HepG2 (cell line): Measurements from ENCODE around the gene VPS25. TPM values are rescaled to one million over a fixed set of nuclear protein-coding genes. Genes with fewer than 3 reads are reported as not detected.

Experiments used
- ATAC-seq: fragments of 200-7000 bp; cut with Tn5 transposase; 3 replicates; pipeline ENCODE4 v1.9.1; 2020; ENCODE audit warnings: mild to moderate bottlenecking, moderate library complexity
- BruUV-seq: library from RNA; stranded (reverse); fragments of 400-500 nt; replicated peaks from 2 replicates; lab custom pipeline; 2021; lab: Mats Ljungman, UMichigan
- CTCF ChIA-PET: fragments of 300-600 bp; formaldehyde crosslinking; extraction: SDS; loops from one replicate; lab custom pipeline; 2021; ENCODE audit warnings: low total read pairs, inconsistent platforms, low intra/inter-chr PET ratio; lab: Yijun Ruan, JAX
- POLR2A ChIA-PET: fragments of 350-600 bp; sonication (Branson Sonifier 250); formaldehyde crosslinking; loops from one replicate; lab custom pipeline; 2020; ENCODE audit warnings: antibody characterized with exemption, inconsistent platforms; lab: Yijun Ruan, JAX
- DNase-seq: peaks from one replicate; pipeline ENCODE4 v3.0.0-alpha.2; 2015; ENCODE audit warnings: low spot score
- FAIRE-seq: peaks from 3 replicates; lab custom pipeline; 2011; peaks lifted over from hg19 to GRCh38; lab: Jason Lieb, UNC
- H2AFZ ChIP-seq: one replicate; pipeline ENCODE4 v1.6.1; 2011; ENCODE audit warnings: low read length, inconsistent platforms
- H3K27ac ChIP-seq: fragments of 300-600 bp; 3 replicates; pipeline ENCODE4 v1.8.0; 2011; ENCODE audit warnings: mixed run types, mild to moderate bottlenecking, mixed read lengths, low read length, inconsistent platforms; ENCODE audit not compliant: insufficient read depth; ENCODE audit errors: extremely low read length
- H3K27me3 ChIP-seq, 2 experiments: fragments of 200-600 bp in 1 of 2; 2 replicates in 1 of 2; 3 replicates in 1 of 2; pipeline versions ENCODE4 v1.6.0 to v1.8.0; 2011; ENCODE audit warnings: low read length in 2 of 2, mild to moderate bottlenecking in 2 of 2, moderate library complexity in 2 of 2, inconsistent platforms in 1 of 2; ENCODE audit not compliant: insufficient read depth in 2 of 2, control insufficient read depth in 1 of 2
- H3K36me3 ChIP-seq, 2 experiments: fragments of 200-600 bp in 1 of 2; replicated peaks in 1 of 2; 2 replicates in 1 of 2; 3 replicates in 1 of 2; pipeline versions ENCODE4 v1.5.1 to v1.8.0; 2011; ENCODE audit warnings: low read length in 2 of 2, inconsistent platforms in 1 of 2; ENCODE audit not compliant: insufficient read depth in 2 of 2, control insufficient read depth in 1 of 2
- H3K4me1 ChIP-seq: 2 replicates; pipeline ENCODE4 v1.5.1; 2012; ENCODE audit warnings: low read length, inconsistent platforms; ENCODE audit not compliant: insufficient read depth
- H3K4me2 ChIP-seq: 2 replicates; pipeline ENCODE4 v1.6.0; 2011; ENCODE audit warnings: low read depth, low read length, inconsistent platforms
- H3K4me3 ChIP-seq, 3 experiments: fragments of 200-600 bp in 1 of 3; sonication (generic), shearing (Covaris generic) in 1 of 3; replicated peaks in 1 of 3; 2 replicates each; pipeline ENCODE4 v1.5.1; 2011 to 2016; ENCODE audit warnings: low read length in 3 of 3, inconsistent platforms in 2 of 3, low read depth in 2 of 3, mild to moderate bottlenecking in 2 of 3, control low read depth in 1 of 3, mixed read lengths in 1 of 3; ENCODE audit not compliant: insufficient read depth in 1 of 3
- H3K79me2 ChIP-seq: one replicate; pipeline ENCODE4 v1.6.1; 2011; ENCODE audit warnings: low read length, inconsistent platforms; ENCODE audit not compliant: insufficient read depth
- H3K9ac ChIP-seq: 2 replicates; pipeline ENCODE4 v1.6.0; 2011; ENCODE audit warnings: mild to moderate bottlenecking, low read depth, low read length, inconsistent platforms; ENCODE audit not compliant: insufficient read depth
- H3K9me3 ChIP-seq: 2 replicates; pipeline ENCODE4 v1.5.1; 2012; ENCODE audit warnings: mild to moderate bottlenecking, low read length
- H4K20me1 ChIP-seq: 2 replicates; pipeline ENCODE4 v1.6.0; 2011; ENCODE audit warnings: inconsistent platforms, mild to moderate bottlenecking, low read length, moderate library complexity; ENCODE audit not compliant: insufficient read depth
- AGO1 ChIP-seq: fragments of 200-400 bp; formaldehyde crosslinking; IDR thresholded peaks from 2 replicates; pipeline ENCODE4 v1.6.1; 2017; ENCODE audit warnings: mild to moderate bottlenecking, low read depth, low read length, moderate library complexity; ENCODE audit not compliant: poor library complexity, severe bottlenecking
- EED ChIP-seq: sonication (generic); formaldehyde crosslinking; IDR thresholded peaks from 2 replicates; pipeline ENCODE4 v1.5.0; 2020; ENCODE audit warnings: mild to moderate bottlenecking, missing genetic modification reagents
- HMG20A ChIP-seq: IDR thresholded peaks from 2 replicates; pipeline ENCODE4 v1.6.1; 2016; ENCODE audit warnings: borderline replicate concordance
- HNRNPH1 ChIP-seq: fragments of 200-400 bp; formaldehyde crosslinking; optimal IDR thresholded peaks from 2 replicates; pipeline ENCODE3; 2017; ENCODE audit warnings: mild to moderate bottlenecking, low read depth, low read length
- NFIB ChIP-seq: sonication (generic); formaldehyde crosslinking; IDR thresholded peaks from 2 replicates; pipeline ENCODE4 v1.9.0; 2021; ENCODE audit warnings: missing genetic modification reagents, mild to moderate bottlenecking, borderline replicate concordance
- NFKB2 ChIP-seq: sonication (generic); formaldehyde crosslinking; IDR thresholded peaks from 2 replicates; pipeline ENCODE4 v1.4.0; 2020; ENCODE audit warnings: missing genetic modification reagents, borderline replicate concordance
- ZNF501 ChIP-seq: sonication (generic); formaldehyde crosslinking; IDR thresholded peaks from 2 replicates; pipeline ENCODE4 v1.5.1; 2020; ENCODE audit warnings: mild to moderate bottlenecking, moderate library complexity, missing genetic modification reagents
- ZNF746 ChIP-seq: sonication (generic); formaldehyde crosslinking; IDR thresholded peaks from 2 replicates; pipeline ENCODE4 v1.8.0; 2022; ENCODE audit warnings: mild to moderate bottlenecking, missing genetic modification reagents
- ZNF777 ChIP-seq: sonication (generic); formaldehyde crosslinking; IDR thresholded peaks from 2 replicates; pipeline ENCODE4 v1.4.0; 2020; ENCODE audit warnings: missing genetic modification reagents
- ZNF850 ChIP-seq: sonication (generic); formaldehyde crosslinking; conservative IDR thresholded peaks from 2 replicates; pipeline ENCODE4 v1.9.0; 2021; ENCODE audit warnings: mild to moderate bottlenecking, missing genetic modification reagents
- ZSCAN9 ChIP-seq: IDR thresholded peaks from 2 replicates; pipeline ENCODE4 v1.6.1; 2016; ENCODE audit warnings: borderline replicate concordance
- WGBS: methylation state at CpG from one replicate; pipeline ENCODE4 v1.1.6; 2017; ENCODE audit warnings: low lambda C conversion rate; 5-methylcytosine and 5-hydroxymethylcytosine counted together
- in situ Hi-C: cut with HindIII; loops from 2 replicates; pipeline ENCODE4 v1.10.0; 2017; ENCODE audit warnings: low pct_unique_long_range_greater_than_20kb; ENCODE audit not compliant: extremely low pct_ligation_motif_present
- intact Hi-C: fragments of 100-400 bp; cut with micrococcal nuclease; formaldehyde crosslinking; loops from one replicate; pipeline ENCODE4 v1.10.0; 2022; ENCODE audit not compliant: unreplicated experiment
- polyA plus RNA-seq, 8 experiments: library from polyadenylated mRNA; depleted of rRNA in 3 of 8; stranded (reverse) in 7 of 8; unstranded in 1 of 8; fragments of >200 nt; fragmentation: Illumina TruSeq in 4 of 8; extraction: Trizol in 4 of 8; gene quantifications; 2 replicates each; pipeline versions ENCODE4 v1.2.1 to v1.2.3, GENCODE V29; 2011 to 2016; ENCODE audit warnings: low read depth in 4 of 8, missing spikeins in 1 of 8, mixed read lengths in 1 of 8; ENCODE audit not compliant: insufficient read depth in 1 of 8
- total RNA-seq, 5 experiments: library from RNA; depleted of rRNA; stranded (reverse); fragments of >200 nt; fragmentation: Illumina TruSeq; extraction: Trizol; gene quantifications; 2 replicates each; pipeline ENCODE4 v1.2.3, GENCODE V29; 2016; ENCODE audit warnings: low read depth in 1 of 5
- TF ChIP-seq, protein P1 (sequence below): sonication (generic); formaldehyde crosslinking; IDR thresholded peaks from 2 replicates; pipeline ENCODE4 v1.5.0; 2020; ENCODE audit warnings: mild to moderate bottlenecking, missing genetic modification reagents
- TF ChIP-seq, protein P2 (sequence below): sonication (generic); formaldehyde crosslinking; IDR thresholded peaks from 2 replicates; pipeline ENCODE4 v1.5.1; 2020; ENCODE audit warnings: mild to moderate bottlenecking, moderate library complexity, missing genetic modification reagents

Gene VPS25
- total and polyA plus RNA-seq, 2 of the 13 experiments (the other 11 are each of a cell fraction or from before 2014, with no cell fraction given): 161 to 249 TPM

DNA sequence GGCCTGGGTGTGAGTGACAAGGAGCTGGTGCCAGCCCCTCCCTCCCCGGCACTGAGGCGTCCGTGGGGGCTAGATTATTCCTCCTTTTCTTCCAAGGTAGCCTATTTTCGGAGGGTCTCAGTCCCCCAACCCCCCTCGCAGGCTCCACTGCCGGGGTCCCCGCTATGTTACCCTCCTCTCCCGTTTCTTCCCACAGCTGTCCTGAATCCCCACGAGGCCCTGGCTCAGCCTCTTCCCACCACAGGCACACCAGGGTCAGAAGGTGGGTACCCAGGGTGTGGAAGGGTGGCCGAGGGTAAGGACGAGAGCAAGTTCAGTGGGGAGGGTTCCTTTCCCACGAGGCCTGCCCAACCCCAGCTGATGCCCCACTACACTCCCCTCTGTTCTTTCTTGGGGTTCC is 11.6 kb upstream of the VPS25 start:
- no peak for FAIRE-seq
- TF ChIP-seq NFIB (CRISPR knock-in tag): 0 out of 2 replicates have a peak, but pooled peaks have one; percentile 78
- peak; percentile 61 for TF ChIP-seq ZNF501 (CRISPR knock-in tag)
- no peak for TF ChIP-seq HMG20A (CRISPR knock-in tag)
- no peak for TF ChIP-seq HNRNPH1
- no peak for TF ChIP-seq ZNF777
- TF ChIP-seq EED (CRISPR knock-in tag): peak; percentile 12; the same call in 1 of the 2 replicates
- no peak for TF ChIP-seq ZSCAN9 (CRISPR knock-in tag)
- TF ChIP-seq, protein P1, sequence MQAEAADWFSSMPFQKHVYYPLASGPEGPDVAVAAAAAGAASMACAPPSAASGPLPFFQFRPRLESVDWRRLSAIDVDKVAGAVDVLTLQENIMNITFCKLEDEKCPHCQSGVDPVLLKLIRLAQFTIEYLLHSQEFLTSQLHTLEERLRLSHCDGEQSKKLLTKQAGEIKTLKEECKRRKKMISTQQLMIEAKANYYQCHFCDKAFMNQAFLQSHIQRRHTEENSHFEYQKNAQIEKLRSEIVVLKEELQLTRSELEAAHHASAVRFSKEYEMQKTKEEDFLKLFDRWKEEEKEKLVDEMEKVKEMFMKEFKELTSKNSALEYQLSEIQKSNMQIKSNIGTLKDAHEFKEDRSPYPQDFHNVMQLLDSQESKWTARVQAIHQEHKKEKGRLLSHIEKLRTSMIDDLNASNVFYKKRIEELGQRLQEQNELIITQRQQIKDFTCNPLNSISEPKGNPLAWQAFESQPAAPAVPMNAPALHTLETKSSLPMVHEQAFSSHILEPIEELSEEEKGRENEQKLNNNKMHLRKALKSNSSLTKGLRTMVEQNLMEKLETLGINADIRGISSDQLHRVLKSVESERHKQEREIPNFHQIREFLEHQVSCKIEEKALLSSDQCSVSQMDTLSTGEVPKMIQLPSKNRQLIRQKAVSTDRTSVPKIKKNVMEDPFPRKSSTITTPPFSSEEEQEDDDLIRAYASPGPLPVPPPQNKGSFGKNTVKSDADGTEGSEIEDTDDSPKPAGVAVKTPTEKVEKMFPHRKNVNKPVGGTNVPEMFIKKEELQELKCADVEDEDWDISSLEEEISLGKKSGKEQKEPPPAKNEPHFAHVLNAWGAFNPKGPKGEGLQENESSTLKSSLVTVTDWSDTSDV: 0 out of 2 replicates have a peak, but pooled peaks have one; percentile 8
- TF ChIP-seq ZNF746 (CRISPR knock-in tag): 0 out of 2 replicates have a peak, but pooled peaks have one; percentile 26
- TF ChIP-seq ZNF850 (CRISPR knock-in tag): no peak
- peak; percentile 2 for TF ChIP-seq AGO1
- TF ChIP-seq NFKB2 (CRISPR knock-in tag): peak; percentile 33; the same call in 1 of the 2 replicates
- TF ChIP-seq, protein P2, sequence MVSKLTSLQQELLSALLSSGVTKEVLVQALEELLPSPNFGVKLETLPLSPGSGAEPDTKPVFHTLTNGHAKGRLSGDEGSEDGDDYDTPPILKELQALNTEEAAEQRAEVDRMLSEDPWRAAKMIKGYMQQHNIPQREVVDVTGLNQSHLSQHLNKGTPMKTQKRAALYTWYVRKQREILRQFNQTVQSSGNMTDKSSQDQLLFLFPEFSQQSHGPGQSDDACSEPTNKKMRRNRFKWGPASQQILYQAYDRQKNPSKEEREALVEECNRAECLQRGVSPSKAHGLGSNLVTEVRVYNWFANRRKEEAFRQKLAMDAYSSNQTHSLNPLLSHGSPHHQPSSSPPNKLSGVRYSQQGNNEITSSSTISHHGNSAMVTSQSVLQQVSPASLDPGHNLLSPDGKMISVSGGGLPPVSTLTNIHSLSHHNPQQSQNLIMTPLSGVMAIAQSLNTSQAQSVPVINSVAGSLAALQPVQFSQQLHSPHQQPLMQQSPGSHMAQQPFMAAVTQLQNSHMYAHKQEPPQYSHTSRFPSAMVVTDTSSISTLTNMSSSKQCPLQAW (CRISPR knock-in tag): peak; percentile 31; the same call in 1 of the 2 replicates
- no peak for DNase-seq
- H3K36me3 ChIP-seq: no peaks in the 10 kb centered on the region
- peaks cover 0 to 12% of the 10 kb centered on the region in 2 experiments; a peak in 2 of 5 replicates for H3K27me3 ChIP-seq
- no peaks in the 10 kb centered on the region for H3K9me3 ChIP-seq
- H3K27ac ChIP-seq: no peak overlapping the region
- ChIA-PET CTCF (interaction anchor here (0.6 to 0.9 kb wide), 2 partner anchors 41 to 165 kb away, joined by 3 to 4 read pairs; no protein-coding TSS in a partner anchor), POLR2A (interaction anchor here (2.8 to 5.6 kb wide), 5 partner anchors 12 to 62 kb away, joined by 17 to 63 read pairs (median 53); partner anchors contain the start of genes BECN1, EZH1, VPS25 and WNK4)
- no peak overlapping the region for H2AFZ ChIP-seq
- no peak for ATAC-seq
- H3K4me1 ChIP-seq: peaks cover 61% of the 10 kb centered on the region
- H4K20me1 ChIP-seq: no peaks in the 10 kb centered on the region
- intact Hi-C loops: loop anchor here (5.0 kb wide), 1 partner anchor 184 kb away; the partner anchor contains the start of gene PSMC3IP
- no peaks in the 10 kb centered on the region for H3K79me2 ChIP-seq
- H3K9ac ChIP-seq: peak overlapping the region; percentile 64; the same call in 1 of the 2 replicates
- peak overlapping the region; percentile 53 to 75 (median 59); a peak in 5 of 6 replicates for H3K4me3 ChIP-seq
- no TSS peak for BruUV-seq
- 32% methylated on average over 12 of the region's 12 CpGs for WGBS
- peak overlapping the region; percentile 90 for H3K4me2 ChIP-seq
- in situ Hi-C loops: loop anchor here (5.0 kb wide), 1 partner anchor 39 kb away; no protein-coding TSS in a partner anchor
